Kidney (tissue), 14 donors: Measurements from ENCODE around the gene RCAN2. TPM values are rescaled to one million over a fixed set of nuclear protein-coding genes. Genes with fewer than 3 reads are reported as not detected.

Source experiments
- DNase-seq, 5 donors: peaks; one replicate each; pipeline ENCODE4 v3.0.0-alpha.2; 2013 to 2020
- FAIRE-seq: peaks from 2 replicates; lab custom pipeline; 2012; peaks lifted over from hg19 to GRCh38; lab: Jason Lieb, UNC
- H3K27ac ChIP-seq, 2 donors: one replicate each; pipeline ENCODE4 v1.7.0; 2013; ENCODE audit warnings: low read depth in 2 of 2, low read length in 2 of 2, inconsistent platforms in 1 of 2
- H3K27me3 ChIP-seq: one replicate; pipeline ENCODE4 v1.7.1; 2013; ENCODE audit warnings: low read length, inconsistent platforms; ENCODE audit not compliant: control insufficient read depth, insufficient read depth
- H3K36me3 ChIP-seq, 3 donors: one replicate each; pipeline versions ENCODE4 v1.7.0 to v1.7.1; 2013; ENCODE audit warnings: low read length in 3 of 3, control low read depth in 1 of 3, inconsistent platforms in 1 of 3; ENCODE audit not compliant: insufficient read depth in 3 of 3, control insufficient read depth in 2 of 3
- H3K4me1 ChIP-seq, 3 donors: one replicate each; pipeline versions ENCODE4 v1.7.0 to v1.7.1; 2013; ENCODE audit warnings: low read length in 3 of 3, inconsistent platforms in 1 of 3, low read depth in 1 of 3; ENCODE audit not compliant: control insufficient read depth in 2 of 3, insufficient read depth in 2 of 3
- H3K4me3 ChIP-seq, 3 donors: one replicate each; pipeline versions ENCODE4 v1.7.0 to v1.8.1; 2013; ENCODE audit warnings: low read length in 3 of 3, control low read depth in 1 of 3, inconsistent platforms in 1 of 3
- H3K9ac ChIP-seq, 3 donors: one replicate each; pipeline versions ENCODE4 v1.7.0 to v1.7.1; 2013; ENCODE audit warnings: low read length in 3 of 3, control low read depth in 1 of 3, inconsistent platforms in 1 of 3
- H3K9me3 ChIP-seq, 3 donors: one replicate each; pipeline versions ENCODE4 v1.7.0 to v1.7.1; 2013; ENCODE audit warnings: low read length in 3 of 3, control low read depth in 1 of 3, inconsistent platforms in 1 of 3; ENCODE audit not compliant: control insufficient read depth in 2 of 3, insufficient read depth in 1 of 3
- CTCF ChIP-seq: IDR thresholded peaks from 3 replicates; pipeline ENCODE4 v1.5.1; 2012; ENCODE audit warnings: mild to moderate bottlenecking, moderate library complexity, borderline replicate concordance; ENCODE audit not compliant: insufficient read depth; ENCODE audit errors: extremely low read depth
- intact Hi-C: fragments of 100-400 bp; cut with DNase I; formaldehyde crosslinking; loops from one replicate; pipeline ENCODE4 v1.11.1; 2022
- polyA plus RNA-seq: library from polyadenylated mRNA; stranded (reverse); fragments of 350-450 nt; fragmentation: Illumina TruSeq; extraction: RNeasy Lipid Tissue Mini Kit (QIAGEN cat#74804); gene quantifications from one replicate; pipeline ENCODE4 v1.2.3, GENCODE V29; 2014; ENCODE audit warnings: low read depth, low replicate concordance; ENCODE audit not compliant: insufficient read depth
- total RNA-seq: library from RNA; stranded (reverse); fragmentation: NEBNext Ultra II Directional; extraction: Animal tissue kit (Norgen Biotek cat#: 25700); gene quantifications from one replicate; pipeline ENCODE4 v1.2.1, GENCODE V29; 2021
- donor health status: control.
- donor health status: control.
- donor health status: control.
- donor health status: control.
- donor health status: control.
- donor health status: DM: yes; HTN: yes; CAD: no.
- donor health status: Normal renal cell carcinoma (clear cell type).

The RCAN2 gene
- total and polyA plus RNA-seq, 2 donors from 2014 or later: 25.7 to 37.4 TPM

- Histone ChIP-seq H3K36me3 (no peaks in the 10 kb centered on the region), H3K4me3 (no peak overlapping the region), H3K4me1 (no peaks in the 10 kb centered on the region), H3K9ac (no peak overlapping the region), H3K27me3 (no peaks in the 10 kb centered on the region), H3K9me3 (no peaks in the 10 kb centered on the region), H3K27ac (no peak overlapping the region)
- no peak for DNase-seq
- intact Hi-C loops: no loop called here
- no peak for TF ChIP-seq CTCF
- FAIRE-seq: no peak
Observed at GRCh38 chr6:46211917-46212316, 279.3 kb downstream of the RCAN2 start.

GRCh38 chr6:46210294-46210693 is 281.0 kb downstream of the RCAN2 start:
- no peak for TF ChIP-seq CTCF
- FAIRE-seq: no peak
- no peak for DNase-seq

GRCh38 chr6:46208303-46208702 is 282.9 kb downstream of the RCAN2 start:
- no peaks in the 10 kb centered on the region for H3K27me3 ChIP-seq
- no peak for DNase-seq
- H3K4me1 ChIP-seq: no peaks in the 10 kb centered on the region
- H3K9me3 ChIP-seq: no peaks in the 10 kb centered on the region
- H3K27ac ChIP-seq: no peak overlapping the region
- H3K9ac ChIP-seq: no peak overlapping the region
- FAIRE-seq: no peak
- no peak for TF ChIP-seq CTCF
- intact Hi-C loops: no loop called here
- no peaks in the 10 kb centered on the region for H3K36me3 ChIP-seq
- no peak overlapping the region for H3K4me3 ChIP-seq

More at GRCh38 chr6:46210294-46210693, 281.0 kb downstream of the RCAN2 start:
- Histone ChIP-seq H3K36me3 (no peaks in the 10 kb centered on the region), H3K27ac (no peak overlapping the region), H3K4me3 (no peak overlapping the region), H3K9me3 (no peaks in the 10 kb centered on the region), H3K4me1 (no peaks in the 10 kb centered on the region), H3K9ac (no peak overlapping the region), H3K27me3 (no peaks in the 10 kb centered on the region)
- intact Hi-C loops: no loop called here

- Histone ChIP-seq H3K9ac (no peak overlapping the region), H3K36me3 (no peaks in the 10 kb centered on the region), H3K4me3 (no peak overlapping the region), H3K4me1 (no peaks in the 10 kb centered on the region), H3K27me3 (no peaks in the 10 kb centered on the region), H3K27ac (no peak overlapping the region), H3K9me3 (peaks cover 0 to 4% (median 2%) of the 10 kb centered on the region in 3 donors)
- TF ChIP-seq CTCF: no peak
- FAIRE-seq: no peak
- intact Hi-C loops: no loop called here
- no peak for DNase-seq
Observed at GRCh38 chr6:46207174-46207573, 284.1 kb downstream of the RCAN2 start.
